IMR-90 (cell line): ENCODE data around the gene SLC49A4. TPM values are rescaled to one million over a fixed set of nuclear protein-coding genes. Genes with fewer than 3 reads are reported as not detected.

Experiments used
- ATAC-seq: fragments of 200-7000 bp; cut with Tn5 transposase; 2 replicates; pipeline ENCODE4 v1.9.1; 2020; ENCODE audit warnings: low read depth, mild to moderate bottlenecking, moderate library complexity
- BruUV-seq: library from RNA; stranded (reverse); fragments of 400-500 nt; replicated peaks from 2 replicates; lab custom pipeline; 2021; lab: Mats Ljungman, UMichigan
- CTCF ChIA-PET: fragments of 300-600 bp; formaldehyde crosslinking; extraction: SDS; loops from one replicate; lab custom pipeline; 2021; ENCODE audit warnings: antibody characterized with exemption; lab: Yijun Ruan, JAX
- POLR2A ChIA-PET: fragments of 300-600 bp; sonication (Branson Sonifier 250); formaldehyde crosslinking; loops from one replicate; lab custom pipeline; 2022; ENCODE audit warnings: antibody characterized with exemption; ENCODE audit not compliant: unreplicated experiment; lab: Charles Lee
- DNase-seq: peaks from one replicate; pipeline ENCODE4 v3.0.0; 2013
- H2AFZ ChIP-seq: replicated peaks from 2 replicates; pipeline ENCODE3; 2013; ENCODE audit warnings: low read length, mild to moderate bottlenecking; ENCODE audit not compliant: poor library complexity
- H2AK5ac ChIP-seq: 2 replicates; pipeline ENCODE4 v1.6.1; 2013; ENCODE audit warnings: low read depth, low read length, inconsistent platforms
- H2AK9ac ChIP-seq: replicated peaks from 2 replicates; pipeline ENCODE3; 2013; ENCODE audit warnings: mild to moderate bottlenecking, low read depth, low read length, moderate library complexity; ENCODE audit not compliant: poor library complexity
- H2BK120ac ChIP-seq: 2 replicates; pipeline ENCODE4 v1.6.1; 2013; ENCODE audit warnings: low read depth, low read length, inconsistent platforms
- H2BK15ac ChIP-seq: 3 replicates; pipeline ENCODE4 v1.6.1; 2013; ENCODE audit warnings: low read depth, low read length, inconsistent platforms
- H2BK20ac ChIP-seq: 2 replicates; pipeline ENCODE4 v1.6.1; 2013; ENCODE audit warnings: low read depth, mild to moderate bottlenecking, inconsistent platforms, low read length, moderate library complexity
- H2BK5ac ChIP-seq: 2 replicates; pipeline ENCODE4 v1.6.1; 2013; ENCODE audit warnings: mild to moderate bottlenecking, low read depth, low read length, inconsistent platforms; ENCODE audit not compliant: poor library complexity, severe bottlenecking
- H3K14ac ChIP-seq: replicated peaks from 2 replicates; pipeline ENCODE4 v1.6.1; 2013; ENCODE audit warnings: low read depth, low read length, inconsistent platforms
- H3K18ac ChIP-seq: 2 replicates; pipeline ENCODE4 v1.6.1; 2013; ENCODE audit warnings: low read depth, low read length, control low read depth
- H3K23ac ChIP-seq: 2 replicates; pipeline ENCODE4 v1.6.1; 2013; ENCODE audit warnings: low read depth, low read length, inconsistent platforms
- H3K27ac ChIP-seq: 2 replicates; pipeline ENCODE4 v1.5.1; 2013; ENCODE audit warnings: mild to moderate bottlenecking, control low read depth, low read length; ENCODE audit not compliant: insufficient read depth
- H3K27me3 ChIP-seq: 2 replicates; pipeline ENCODE4 v1.6.1; 2013; ENCODE audit warnings: low read length; ENCODE audit not compliant: control insufficient read depth, insufficient read depth
- H3K36me3 ChIP-seq: 2 replicates; pipeline ENCODE4 v1.6.1; 2013; ENCODE audit warnings: low read length, mixed read lengths; ENCODE audit not compliant: control insufficient read depth, insufficient read depth
- H3K4ac ChIP-seq: 2 replicates; pipeline ENCODE4 v1.6.1; 2013; ENCODE audit warnings: low read depth, low read length, inconsistent platforms
- H3K4me1 ChIP-seq: 2 replicates; pipeline ENCODE4 v1.6.1; 2013; ENCODE audit warnings: low read length, mixed read lengths; ENCODE audit not compliant: control insufficient read depth, insufficient read depth
- H3K4me2 ChIP-seq: 2 replicates; pipeline ENCODE4 v1.6.1; 2013; ENCODE audit warnings: low read depth, mild to moderate bottlenecking, control low read depth, low read length, moderate library complexity
- H3K4me3 ChIP-seq: 2 replicates; pipeline ENCODE4 v1.5.1; 2013; ENCODE audit warnings: low read depth, mild to moderate bottlenecking, control low read depth, low read length, moderate library complexity; ENCODE audit not compliant: insufficient read depth
- H3K56ac ChIP-seq: 2 replicates; pipeline ENCODE4 v1.6.1; 2013; ENCODE audit warnings: low read length, inconsistent platforms; ENCODE audit not compliant: insufficient read depth; ENCODE audit errors: extremely low read depth
- H3K79me1 ChIP-seq, 2 experiments: 2 replicates each; pipeline ENCODE4 v1.6.1; 2013; ENCODE audit warnings: low read length in 2 of 2, inconsistent platforms in 1 of 2, low read depth in 1 of 2
- H3K9ac ChIP-seq: 2 replicates; pipeline ENCODE4 v1.6.1; 2013; ENCODE audit warnings: low read depth, low read length, control low read depth
- H3K9me1 ChIP-seq: 2 replicates; pipeline ENCODE4 v1.6.1; 2013; ENCODE audit warnings: low read length, inconsistent platforms; ENCODE audit not compliant: insufficient read depth
- H3K9me3 ChIP-seq: 2 replicates; pipeline ENCODE4 v1.6.1; 2013; ENCODE audit warnings: low read length; ENCODE audit not compliant: control insufficient read depth, insufficient read depth
- H4K20me1 ChIP-seq: 2 replicates; pipeline ENCODE4 v1.6.1; 2013; ENCODE audit warnings: low read length, inconsistent platforms; ENCODE audit not compliant: insufficient read depth
- H4K5ac ChIP-seq: 2 replicates; pipeline ENCODE4 v1.6.1; 2013; ENCODE audit warnings: mild to moderate bottlenecking, low read depth, low read length, control low read depth
- H4K8ac ChIP-seq, 2 experiments: 2 replicates each; pipeline ENCODE4 v1.6.1; 2013; ENCODE audit warnings: low read depth in 2 of 2, low read length in 2 of 2, control low read depth in 1 of 2, inconsistent platforms in 1 of 2
- H4K91ac ChIP-seq: 2 replicates; pipeline ENCODE4 v1.6.1; 2013; ENCODE audit warnings: low read depth, low read length, inconsistent platforms; ENCODE audit not compliant: insufficient read depth
- MAFK ChIP-seq: IDR thresholded peaks from 2 replicates; pipeline ENCODE4 v1.6.1; 2012; ENCODE audit warnings: low read depth, low read length, improper control_type of control experiment
- WGBS, 2 experiments: methylation state at CpG; one replicate each; pipeline versions ENCODE4 v1.1.5 to v1.1.7; 2013; ENCODE audit warnings: missing lambda C conversion rate in 2 of 2; ENCODE audit not compliant: insufficient read length in 1 of 2; ENCODE audit errors: extremely low coverage in 2 of 2; 5-methylcytosine and 5-hydroxymethylcytosine counted together
- dilution Hi-C: fragments of 300-500 bp; cut with HindIII; formaldehyde crosslinking; loops from one replicate; pipeline ENCODE4 v1.14.3; 2018; ENCODE audit warnings: low sequenced_read_pairs; ENCODE audit not compliant: unreplicated experiment
- in situ Hi-C: fragments of 300-500 bp; cut with MboI; formaldehyde crosslinking; loops from 3 replicates; pipeline ENCODE4 v1.14.3; 2019; ENCODE audit warnings: low sequenced_read_pairs, inconsistent platforms, mixed read lengths
- intact Hi-C: fragments of 100-400 bp; cut with micrococcal nuclease; formaldehyde crosslinking; loops from 2 replicates; pipeline ENCODE4 v1.10.0; 2022
- polyA plus RNA-seq, 3 experiments: library from polyadenylated mRNA; depleted of rRNA; stranded (reverse); fragments of >200 nt; gene quantifications; 2 replicates each; pipeline ENCODE4 v1.2.3, GENCODE V29; 2012; ENCODE audit warnings: low replicate concordance in 1 of 3
- total RNA-seq: library from RNA; depleted of rRNA; stranded (reverse); fragments of >200 nt; gene quantifications from 2 replicates; pipeline ENCODE4 v1.2.3, GENCODE V29; 2012
- TF ChIP-seq, protein P1 (sequence below): conservative IDR thresholded peaks from 2 replicates; pipeline ENCODE4 v1.5.1; 2012; ENCODE audit warnings: mild to moderate bottlenecking, low read depth, low read length, improper control_type of control experiment

The SLC49A4 gene
- total and polyA plus RNA-seq, 2 of the 4 experiments (the other 2 are of a cell fraction), result 6.5 to 6.8 TPM

DNA sequence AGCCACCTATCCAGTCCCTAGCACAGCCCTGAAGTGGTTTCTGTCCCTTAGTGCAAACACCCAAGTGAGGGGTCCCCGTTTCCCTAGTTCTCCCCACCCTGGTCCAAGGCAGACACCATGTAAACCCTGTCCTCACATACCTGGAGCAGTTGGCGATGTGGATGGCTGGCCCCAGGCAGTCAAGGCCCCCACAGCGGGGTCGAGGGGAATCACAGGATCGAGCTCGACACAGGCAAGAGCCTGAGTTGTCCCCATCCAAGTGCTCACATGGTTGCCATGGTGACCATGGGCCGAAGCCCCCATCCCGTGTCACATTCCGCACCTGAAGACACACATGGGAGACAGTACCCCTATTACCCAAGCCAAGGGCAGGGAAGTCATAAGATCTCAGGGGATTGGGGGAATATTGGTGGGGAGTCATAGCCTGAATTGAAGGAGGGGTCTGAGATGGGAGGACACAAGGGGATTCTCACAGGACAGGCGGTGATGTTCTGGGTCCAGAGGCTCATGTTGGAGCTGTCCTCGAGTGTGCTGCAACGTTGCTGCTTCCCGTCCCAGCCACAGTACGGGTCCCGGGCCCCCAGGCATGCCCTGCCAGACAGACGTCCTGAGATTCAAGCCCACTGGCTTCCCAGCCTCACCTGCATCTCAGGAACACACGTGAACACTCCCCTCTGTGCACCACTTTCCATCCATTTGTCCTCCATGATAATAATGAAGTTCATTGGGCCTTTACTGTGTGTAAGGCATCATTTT is 120.6 kb downstream of the SLC49A4 start:
- Histone ChIP-seq H3K27ac (no peak overlapping the region), H2BK5ac (no peak overlapping the region), H2BK20ac (no peak overlapping the region), H2BK15ac (no peak overlapping the region), H3K9ac (no peak overlapping the region), H3K36me3 (no peaks in the 10 kb centered on the region), H3K27me3 (peaks cover 59% of the 10 kb centered on the region), H3K9me3 (no peaks in the 10 kb centered on the region; the same call in 1 of the 2 replicates), H3K4ac (no peak overlapping the region), H3K14ac (no peak overlapping the region), H2AK5ac (no peak overlapping the region), H2AFZ (no peak overlapping the region), H3K9me1 (no peaks in the 10 kb centered on the region), H3K18ac (no peak overlapping the region), H4K20me1 (no peaks in the 10 kb centered on the region), H4K5ac (no peak overlapping the region), H3K4me3 (no peak overlapping the region), H2BK120ac (no peak overlapping the region), H2AK9ac (no peak overlapping the region), H4K8ac (no peak overlapping the region), H3K79me1 (no peaks in the 10 kb centered on the region), H3K4me1 (no peaks in the 10 kb centered on the region), H3K4me2 (no peak overlapping the region), H4K91ac (no peak overlapping the region), H3K56ac (no peak overlapping the region), H3K23ac (no peak overlapping the region)
- in situ Hi-C loops, result no loop called here
- TF ChIP-seq MAFK, result no peak
- TF ChIP-seq, protein P1, sequence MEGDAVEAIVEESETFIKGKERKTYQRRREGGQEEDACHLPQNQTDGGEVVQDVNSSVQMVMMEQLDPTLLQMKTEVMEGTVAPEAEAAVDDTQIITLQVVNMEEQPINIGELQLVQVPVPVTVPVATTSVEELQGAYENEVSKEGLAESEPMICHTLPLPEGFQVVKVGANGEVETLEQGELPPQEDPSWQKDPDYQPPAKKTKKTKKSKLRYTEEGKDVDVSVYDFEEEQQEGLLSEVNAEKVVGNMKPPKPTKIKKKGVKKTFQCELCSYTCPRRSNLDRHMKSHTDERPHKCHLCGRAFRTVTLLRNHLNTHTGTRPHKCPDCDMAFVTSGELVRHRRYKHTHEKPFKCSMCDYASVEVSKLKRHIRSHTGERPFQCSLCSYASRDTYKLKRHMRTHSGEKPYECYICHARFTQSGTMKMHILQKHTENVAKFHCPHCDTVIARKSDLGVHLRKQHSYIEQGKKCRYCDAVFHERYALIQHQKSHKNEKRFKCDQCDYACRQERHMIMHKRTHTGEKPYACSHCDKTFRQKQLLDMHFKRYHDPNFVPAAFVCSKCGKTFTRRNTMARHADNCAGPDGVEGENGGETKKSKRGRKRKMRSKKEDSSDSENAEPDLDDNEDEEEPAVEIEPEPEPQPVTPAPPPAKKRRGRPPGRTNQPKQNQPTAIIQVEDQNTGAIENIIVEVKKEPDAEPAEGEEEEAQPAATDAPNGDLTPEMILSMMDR, result no peak
- dilution Hi-C loops, result no loop called here
- ChIA-PET POLR2A (no interaction called here), CTCF (no interaction called here)
- intact Hi-C loops, result no loop called here
- DNase-seq (no peak), ATAC-seq (no peak)
- no TSS peak for BruUV-seq
- 56% methylated on average over 8 of the region's 17 CpGs; no CpG with 5 or more reads in 1 of the 2 experiments for WGBS, 2 experiments
